ENCODE data around the gene THSD7B.

DNA sequence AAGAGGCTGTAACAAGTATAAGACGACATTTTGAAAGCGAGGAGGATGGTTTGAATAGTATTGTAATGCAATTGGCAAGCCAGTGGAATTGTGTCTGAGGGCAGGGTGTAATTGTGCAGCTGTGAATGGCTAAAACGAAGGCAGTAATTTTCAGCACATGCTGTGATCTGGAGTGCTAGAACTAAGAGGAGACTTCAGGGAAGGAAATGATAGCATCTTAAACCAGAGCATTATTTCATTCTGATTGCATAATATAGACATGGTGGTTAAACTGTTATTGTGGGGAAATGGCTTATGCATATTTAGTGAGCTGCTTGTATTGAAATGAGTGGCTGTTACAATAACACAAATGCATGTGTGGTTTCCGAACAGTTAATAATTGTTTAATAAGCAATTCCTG lies 36.3 kb downstream of the THSD7B start:
- TF ChIP-seq POLR2AphosphoS5 (IDR thresholded peaks at IDR 0.05; ENCODE audit: borderline replicate concordance, low read depth, low read length): no peak; the same call in 1 of the 2 replicates
- no peak for TF ChIP-seq EZH2 (IDR thresholded peaks at IDR 0.05)
- no peak for TF ChIP-seq FOXP2 (optimal IDR thresholded peaks at IDR 0.05; ENCODE audit: control extremely low read depth, extremely low read length, insufficient read depth)
